GM21619 (cell line): ENCODE measurements around the gene VTI1A.
A peak's percentile ranks its signal among the peaks of the same experiment; 100 is the strongest.

Source experiments
- ATAC-seq: cut with Tn5 transposase; IDR thresholded peaks from one replicate; pipeline ENCODE4 v1.9.1; 2021; ENCODE audit not compliant: unreplicated experiment

Gene VTI1A

GRCh38 chr10:112503643-112504042 is 56.6 kb downstream of the VTI1A start:
- no peak for ATAC-seq

GRCh38 chr10:112507046-112507445 is 60.0 kb downstream of the VTI1A start:
- ATAC-seq = no peak

GRCh38 chr10:112507988-112508387 is 61.0 kb downstream of the VTI1A start:
- ATAC-seq = no peak

- no peak for ATAC-seq
Measured at GRCh38 chr10:112509558-112510291, 62.7 kb downstream of the VTI1A start.

GRCh38 chr10:112510384-112510783 is 63.4 kb downstream of the VTI1A start:
- no peak for ATAC-seq

GRCh38 chr10:112512294-112512693 is 65.3 kb downstream of the VTI1A start:
- no peak for ATAC-seq

GRCh38 chr10:112515126-112515525 is 68.1 kb downstream of the VTI1A start:
- ATAC-seq = no peak

GRCh38 chr10:112515852-112516251 is 68.8 kb downstream of the VTI1A start:
- no peak for ATAC-seq

- ATAC-seq = no peak
Measured at GRCh38 chr10:112517451-112517862, 70.4 kb downstream of the VTI1A start.

- peak; percentile 84 for ATAC-seq
Measured at GRCh38 chr10:112519133-112519761, 72.2 kb downstream of the VTI1A start.

- ATAC-seq = no peak
Measured at GRCh38 chr10:112520914-112521313, 73.9 kb downstream of the VTI1A start.

- no peak for ATAC-seq
Measured at GRCh38 chr10:112524641-112525040, 77.6 kb downstream of the VTI1A start.

GRCh38 chr10:112525200-112525599 is 78.2 kb downstream of the VTI1A start:
- ATAC-seq = no peak

- ATAC-seq = peak; percentile 98
Measured at GRCh38 chr10:112526139-112526538, 79.1 kb downstream of the VTI1A start.

GRCh38 chr10:112526906-112527305 is 79.9 kb downstream of the VTI1A start:
- ATAC-seq = no peak

- no peak for ATAC-seq
Measured at GRCh38 chr10:112528235-112528634, 81.2 kb downstream of the VTI1A start.

GRCh38 chr10:112531421-112531820 is 84.4 kb downstream of the VTI1A start:
- no peak for ATAC-seq

GRCh38 chr10:112532189-112532588 is 85.2 kb downstream of the VTI1A start:
- ATAC-seq = peak; percentile 97

GRCh38 chr10:112532956-112533355 is 85.9 kb downstream of the VTI1A start:
- no peak for ATAC-seq

- no peak for ATAC-seq
Measured at GRCh38 chr10:112533916-112534315, 86.9 kb downstream of the VTI1A start.

GRCh38 chr10:112535531-112535951 is 88.5 kb downstream of the VTI1A start:
- ATAC-seq = peak; percentile 53

- no peak for ATAC-seq
Measured at GRCh38 chr10:112536663-112537062, 89.6 kb downstream of the VTI1A start.

GRCh38 chr10:112538168-112538567 is 91.2 kb downstream of the VTI1A start:
- no peak for ATAC-seq
